Measurements from ENCODE around the gene ZNF581.

Gene ZNF581

DNA sequence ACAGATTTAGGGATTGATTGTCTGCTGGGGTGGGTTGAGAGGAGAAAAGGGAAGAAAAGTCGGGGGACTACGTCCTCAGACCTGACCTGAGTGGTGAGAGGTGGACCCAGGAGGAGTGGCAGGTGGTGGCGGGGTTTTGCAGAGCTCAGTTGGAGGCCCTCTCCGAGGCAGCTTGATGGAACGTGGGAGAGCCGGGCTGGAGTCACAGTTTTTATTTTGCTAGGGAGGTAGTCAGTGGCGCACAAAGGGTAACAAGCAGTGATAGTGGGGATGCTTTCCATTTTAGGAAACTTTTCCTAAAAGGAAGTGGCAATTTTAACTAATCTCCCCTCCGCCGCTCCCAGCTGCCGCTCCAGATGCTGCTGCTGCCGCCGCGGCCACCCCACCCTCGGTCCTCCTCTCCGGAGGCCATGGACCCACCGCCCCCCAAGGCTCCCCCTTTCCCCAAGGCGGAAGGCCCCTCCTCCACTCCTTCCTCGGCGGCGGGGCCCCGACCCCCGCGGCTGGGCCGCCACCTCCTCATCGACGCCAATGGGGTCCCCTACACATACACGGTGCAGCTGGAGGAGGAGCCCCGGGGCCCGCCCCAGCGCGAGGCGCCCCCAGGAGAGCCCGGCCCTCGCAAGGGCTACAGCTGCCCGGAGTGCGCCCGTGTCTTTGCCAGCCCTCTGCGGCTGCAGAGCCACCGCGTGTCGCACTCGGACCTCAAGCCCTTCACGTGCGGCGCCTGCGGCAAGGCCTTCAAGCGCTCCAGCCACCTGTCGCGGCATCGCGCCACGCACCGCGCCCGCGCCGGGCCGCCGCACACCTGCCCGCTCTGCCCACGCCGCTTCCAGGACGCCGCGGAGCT, 1.1 kb upstream of the ZNF581 start:
- H3K14ac ChIP-seq (ENCODE audit: low read length), result peak overlapping the region; percentile 2
- H2AK5ac ChIP-seq (ENCODE audit: low read length), result peak overlapping the region; percentile 47
- H3K23ac ChIP-seq (ENCODE audit: low read length), result no peak overlapping the region
- H3K27me3 ChIP-seq (ENCODE audit: insufficient read depth, low read length), result no peaks in the 10 kb centered on the region
- H3K9ac ChIP-seq (ENCODE audit: low read length), result peak overlapping the region; percentile 30
- H3K4me1 ChIP-seq (ENCODE audit: control insufficient read depth in 1 of 2, insufficient read depth in 2 of 2, low read length in 2 of 2), result peaks cover 18 to 23% of the 10 kb centered on the region in 2 experiments
- H3K4ac ChIP-seq (ENCODE audit: low read depth, low read length), result peak overlapping the region; percentile 54
- no peaks in the 10 kb centered on the region for H3K9me3 ChIP-seq (ENCODE audit: insufficient read depth, low read depth, low read length)
- DNase-seq, result peak in 1 of 2 donors; percentile 56
- H2BK12ac ChIP-seq (ENCODE audit: low read length), result no peak overlapping the region
- peak overlapping the region; percentile 85 for H3K4me3 ChIP-seq (ENCODE audit: low read depth, low read length)
- no peak overlapping the region for H2BK120ac ChIP-seq (ENCODE audit: insufficient read depth, low read length, poor library complexity)
- H4K91ac ChIP-seq (ENCODE audit: low read depth, low read length), result peak overlapping the region; percentile 46
- H3K79me1 ChIP-seq (ENCODE audit: low read length), result peaks cover 20% of the 10 kb centered on the region
- H3K27ac ChIP-seq (ENCODE audit: low read depth, low read length), result peak overlapping the region; percentile 23
- H3K4me2 ChIP-seq (ENCODE audit: low read length), result peak overlapping the region; percentile 97
- H3K79me2 ChIP-seq (ENCODE audit: control insufficient read depth, insufficient read depth, low read length, poor library complexity), result peaks cover 20% of the 10 kb centered on the region
- peaks cover 16% of the 10 kb centered on the region in 2 experiments for H3K36me3 ChIP-seq (ENCODE audit: control insufficient read depth in 1 of 2, insufficient read depth in 2 of 2, low read length in 2 of 2)
- H4K8ac ChIP-seq (ENCODE audit: low read depth, low read length), result peak overlapping the region; percentile 39
- no CpG with 5 or more reads among the region's 65 CpGs for WGBS (ENCODE audit: extremely low coverage, insufficient coverage, insufficient read length)
- H2AFZ ChIP-seq (ENCODE audit: insufficient read depth, low read length, poor library complexity), result no peak overlapping the region
- no peak overlapping the region for H2BK5ac ChIP-seq (ENCODE audit: low read depth, low read length, poor library complexity)
- peak overlapping the region; percentile 28 for H4K12ac ChIP-seq (ENCODE audit: low read depth, low read length)
- H3K18ac ChIP-seq (ENCODE audit: low read length), result no peak overlapping the region

DNA sequence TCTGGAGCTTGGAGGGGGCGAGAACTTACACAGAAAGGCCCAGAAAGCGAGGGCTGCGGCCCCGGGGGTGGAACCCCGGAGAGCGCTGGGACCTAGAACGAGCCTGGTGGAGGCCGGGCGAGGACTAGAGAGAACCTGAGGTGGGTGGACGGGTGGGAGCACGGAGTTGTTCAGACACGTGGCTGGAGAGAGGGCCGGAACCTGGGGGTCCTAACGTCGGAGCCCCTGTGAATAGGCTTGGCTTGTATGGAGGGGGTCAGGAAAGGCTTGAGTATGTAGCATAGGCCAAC, 383 bp downstream of the ZNF581 start:
- Histone ChIP-seq H4K91ac (ENCODE audit: low read depth, low read length) (peak overlapping the region; percentile 69), H3K4me2 (ENCODE audit: low read length) (peak overlapping the region; percentile 87), H3K36me3 (ENCODE audit: control insufficient read depth in 1 of 2, insufficient read depth in 2 of 2, low read length in 2 of 2) (peaks cover 13% of the 10 kb centered on the region in 2 experiments), H4K8ac (ENCODE audit: low read depth, low read length) (peak overlapping the region; percentile 85), H3K27ac (ENCODE audit: low read depth, low read length) (no peak overlapping the region), H2BK5ac (ENCODE audit: low read depth, low read length, poor library complexity) (peak overlapping the region; percentile 37), H3K4me1 (ENCODE audit: control insufficient read depth in 1 of 2, insufficient read depth in 2 of 2, low read length in 2 of 2) (peaks cover 18 to 30% of the 10 kb centered on the region in 2 experiments), H2BK12ac (ENCODE audit: low read length) (no peak overlapping the region), H3K23ac (ENCODE audit: low read length) (no peak overlapping the region), H2BK120ac (ENCODE audit: insufficient read depth, low read length, poor library complexity) (peak overlapping the region; percentile 21), H3K18ac (ENCODE audit: low read length) (peak overlapping the region; percentile 22), H3K9ac (ENCODE audit: low read length) (peak overlapping the region; percentile 94), H3K79me2 (ENCODE audit: control insufficient read depth, insufficient read depth, low read length, poor library complexity) (peaks cover 27% of the 10 kb centered on the region), H3K79me1 (ENCODE audit: low read length) (peaks cover 31% of the 10 kb centered on the region), H3K14ac (ENCODE audit: low read length) (peak overlapping the region; percentile 80), H3K4ac (ENCODE audit: low read depth, low read length) (peak overlapping the region; percentile 96), H2AK5ac (ENCODE audit: low read length) (peak overlapping the region; percentile 79), H4K12ac (ENCODE audit: low read depth, low read length) (peak overlapping the region; percentile 61), H3K27me3 (ENCODE audit: insufficient read depth, low read length) (no peaks in the 10 kb centered on the region), H2AFZ (ENCODE audit: insufficient read depth, low read length, poor library complexity) (no peak overlapping the region), H3K4me3 (ENCODE audit: low read depth, low read length) (peak overlapping the region; percentile 85), H3K9me3 (ENCODE audit: insufficient read depth, low read depth, low read length) (no peaks in the 10 kb centered on the region)
- WGBS (ENCODE audit: extremely low coverage, insufficient coverage, insufficient read length), result no CpG with 5 or more reads among the region's 15 CpGs
- DNase-seq, result no peak

DNA sequence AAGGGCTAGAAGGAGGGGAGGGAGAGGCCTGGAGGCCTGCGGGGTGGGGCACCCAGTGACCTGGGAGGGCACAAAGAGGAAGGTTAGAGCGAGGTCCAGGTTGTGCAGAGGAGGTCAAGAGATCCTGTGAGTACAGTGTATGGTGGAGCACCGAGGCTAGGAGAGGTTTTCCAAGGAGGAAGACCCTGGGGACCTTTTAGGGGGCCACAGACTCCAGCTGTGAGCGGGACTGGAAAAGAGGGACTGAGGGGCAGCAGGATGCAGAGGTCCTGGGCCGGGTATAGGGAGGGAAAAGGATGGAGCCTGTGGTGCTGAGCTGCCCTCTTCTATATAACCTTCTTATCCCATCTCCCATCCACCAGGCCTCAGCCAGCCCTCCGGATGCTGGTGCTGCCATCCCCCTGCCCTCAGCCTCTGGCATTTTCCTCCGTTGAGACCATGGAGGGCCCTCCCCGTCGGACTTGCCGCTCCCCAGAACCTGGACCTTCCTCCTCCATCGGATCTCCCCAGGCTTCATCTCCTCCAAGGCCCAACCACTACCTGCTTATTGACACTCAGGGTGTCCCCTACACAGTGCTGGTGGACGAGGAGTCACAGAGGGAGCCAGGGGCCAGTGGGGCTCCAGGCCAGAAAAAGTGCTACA, 863 bp downstream of the ZNF581 start:
- H3K14ac ChIP-seq (ENCODE audit: low read length), result peak overlapping the region; percentile 80
- no peak overlapping the region for H2AFZ ChIP-seq (ENCODE audit: insufficient read depth, low read length, poor library complexity)
- no peaks in the 10 kb centered on the region for H3K27me3 ChIP-seq (ENCODE audit: insufficient read depth, low read length)
- peaks cover 18 to 32% of the 10 kb centered on the region in 2 experiments for H3K4me1 ChIP-seq (ENCODE audit: control insufficient read depth in 1 of 2, insufficient read depth in 2 of 2, low read length in 2 of 2)
- H2BK120ac ChIP-seq (ENCODE audit: insufficient read depth, low read length, poor library complexity), result peak overlapping the region; percentile 21
- H3K4me2 ChIP-seq (ENCODE audit: low read length), result peak overlapping the region; percentile 87
- peak overlapping the region; percentile 96 for H3K4ac ChIP-seq (ENCODE audit: low read depth, low read length)
- peak overlapping the region; percentile 37 for H2BK5ac ChIP-seq (ENCODE audit: low read depth, low read length, poor library complexity)
- peak overlapping the region; percentile 79 for H2AK5ac ChIP-seq (ENCODE audit: low read length)
- no peak for DNase-seq
- H3K79me1 ChIP-seq (ENCODE audit: low read length), result peaks cover 31% of the 10 kb centered on the region
- peak overlapping the region; percentile 62 for H4K12ac ChIP-seq (ENCODE audit: low read depth, low read length)
- H3K79me2 ChIP-seq (ENCODE audit: control insufficient read depth, insufficient read depth, low read length, poor library complexity), result peaks cover 27% of the 10 kb centered on the region
- H3K23ac ChIP-seq (ENCODE audit: low read length), result no peak overlapping the region
- H2BK12ac ChIP-seq (ENCODE audit: low read length), result no peak overlapping the region
- no peak overlapping the region for H3K18ac ChIP-seq (ENCODE audit: low read length)
- no CpG with 5 or more reads among the region's 12 CpGs for WGBS (ENCODE audit: extremely low coverage, insufficient coverage, insufficient read length)
- no peak overlapping the region for H3K27ac ChIP-seq (ENCODE audit: low read depth, low read length)
- peak overlapping the region; percentile 85 for H3K4me3 ChIP-seq (ENCODE audit: low read depth, low read length)
- H3K9ac ChIP-seq (ENCODE audit: low read length), result peak overlapping the region; percentile 94
- H3K36me3 ChIP-seq (ENCODE audit: control insufficient read depth in 1 of 2, insufficient read depth in 2 of 2, low read length in 2 of 2), result peaks cover 13% of the 10 kb centered on the region in 2 experiments
- H4K8ac ChIP-seq (ENCODE audit: low read depth, low read length), result peak overlapping the region; percentile 85
- H4K91ac ChIP-seq (ENCODE audit: low read depth, low read length), result peak overlapping the region; percentile 69
- no peaks in the 10 kb centered on the region for H3K9me3 ChIP-seq (ENCODE audit: insufficient read depth, low read depth, low read length)

DNA sequence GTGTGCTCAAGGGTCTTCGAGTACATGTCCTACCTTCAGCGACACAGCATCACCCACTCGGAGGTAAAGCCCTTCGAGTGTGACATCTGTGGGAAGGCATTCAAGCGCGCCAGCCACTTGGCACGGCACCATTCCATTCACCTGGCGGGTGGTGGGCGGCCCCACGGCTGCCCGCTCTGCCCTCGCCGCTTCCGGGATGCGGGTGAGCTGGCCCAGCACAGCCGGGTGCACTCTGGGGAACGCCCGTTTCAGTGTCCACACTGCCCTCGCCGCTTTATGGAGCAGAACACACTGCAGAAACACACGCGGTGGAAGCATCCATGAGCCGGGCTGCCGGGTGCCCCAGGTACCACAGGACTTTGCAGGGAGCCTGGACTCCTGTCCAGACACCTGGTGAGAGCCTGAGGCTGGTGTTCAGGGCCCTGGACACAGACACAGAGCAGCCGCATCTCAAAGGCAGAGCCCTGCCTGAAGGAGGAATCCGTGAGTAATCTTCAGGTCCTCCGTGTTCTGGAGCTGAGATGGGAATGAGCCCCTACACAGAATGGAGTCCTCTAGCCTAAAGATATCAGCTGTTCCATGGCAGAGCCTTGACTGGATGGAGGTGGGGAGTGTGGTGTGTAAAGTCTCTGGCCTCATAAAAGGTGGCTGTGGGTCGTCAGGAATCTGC, 1.5 kb downstream of the ZNF581 start:
- Histone ChIP-seq H4K12ac (ENCODE audit: low read depth, low read length) (no peak overlapping the region), H2AK5ac (ENCODE audit: low read length) (no peak overlapping the region), H3K27ac (ENCODE audit: low read depth, low read length) (no peak overlapping the region), H3K23ac (ENCODE audit: low read length) (no peak overlapping the region), H2BK5ac (ENCODE audit: low read depth, low read length, poor library complexity) (no peak overlapping the region), H4K8ac (ENCODE audit: low read depth, low read length) (no peak overlapping the region), H2BK120ac (ENCODE audit: insufficient read depth, low read length, poor library complexity) (no peak overlapping the region), H3K9ac (ENCODE audit: low read length) (no peak overlapping the region), H3K79me1 (ENCODE audit: low read length) (peaks cover 31% of the 10 kb centered on the region), H4K91ac (ENCODE audit: low read depth, low read length) (no peak overlapping the region), H2AFZ (ENCODE audit: insufficient read depth, low read length, poor library complexity) (no peak overlapping the region), H3K9me3 (ENCODE audit: insufficient read depth, low read depth, low read length) (no peaks in the 10 kb centered on the region), H3K27me3 (ENCODE audit: insufficient read depth, low read length) (no peaks in the 10 kb centered on the region), H3K4me1 (ENCODE audit: control insufficient read depth in 1 of 2, insufficient read depth in 2 of 2, low read length in 2 of 2) (peaks cover 16 to 30% of the 10 kb centered on the region in 2 experiments), H3K79me2 (ENCODE audit: control insufficient read depth, insufficient read depth, low read length, poor library complexity) (peaks cover 27% of the 10 kb centered on the region), H3K4ac (ENCODE audit: low read depth, low read length) (peak overlapping the region; percentile 96), H3K4me3 (ENCODE audit: low read depth, low read length) (no peak overlapping the region), H3K18ac (ENCODE audit: low read length) (no peak overlapping the region), H3K36me3 (ENCODE audit: control insufficient read depth in 1 of 2, insufficient read depth in 2 of 2, low read length in 2 of 2) (peaks cover 16 to 18% of the 10 kb centered on the region in 2 experiments), H2BK12ac (ENCODE audit: low read length) (no peak overlapping the region), H3K4me2 (ENCODE audit: low read length) (peak overlapping the region; percentile 87), H3K14ac (ENCODE audit: low read length) (no peak overlapping the region)
- no peak for DNase-seq
- WGBS (ENCODE audit: extremely low coverage, insufficient coverage, insufficient read length), result no CpG with 5 or more reads among the region's 28 CpGs
